Forelimb muscle (tissue), 1 donor: ENCODE data around the gene DAAM1. TPM values are rescaled to one million over a fixed set of nuclear protein-coding genes. Genes with fewer than 3 reads are reported as not detected.

Experiments used
- DNase-seq: peaks from one replicate; pipeline ENCODE4 v3.0.0-alpha.2; 2013; ENCODE audit warnings: low read depth
- polyA plus RNA-seq: library from polyadenylated mRNA; unstranded; fragments of 120-200 nt; gene quantifications from one replicate; pipeline ENCODE4 v1.2.1, GENCODE V29; 2013; ENCODE audit not compliant: insufficient read length

DAAM1 gene
- polyA plus RNA-seq, 1 donor, result 34.1 TPM

DNA sequence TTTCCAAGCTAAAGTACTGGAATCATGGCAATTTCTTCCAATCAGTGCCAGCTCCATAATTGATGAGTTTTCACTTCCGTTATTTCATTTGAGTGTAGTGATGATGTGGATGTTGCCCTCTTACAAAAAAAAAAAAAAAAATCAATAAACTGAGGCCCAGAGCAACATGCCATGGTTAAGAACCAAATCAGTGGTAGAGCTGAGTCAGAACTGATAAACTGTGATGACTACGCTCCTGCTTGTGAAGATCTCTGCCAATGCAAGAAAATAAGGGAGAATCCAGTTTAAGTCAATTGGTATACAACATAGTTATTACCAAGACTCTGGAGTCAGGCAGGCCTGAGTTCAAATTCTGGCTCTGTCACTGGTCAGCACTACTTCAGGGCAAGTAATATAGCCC lies 174.0 kb downstream of the DAAM1 start:
- DNase-seq, result no peak

DNA sequence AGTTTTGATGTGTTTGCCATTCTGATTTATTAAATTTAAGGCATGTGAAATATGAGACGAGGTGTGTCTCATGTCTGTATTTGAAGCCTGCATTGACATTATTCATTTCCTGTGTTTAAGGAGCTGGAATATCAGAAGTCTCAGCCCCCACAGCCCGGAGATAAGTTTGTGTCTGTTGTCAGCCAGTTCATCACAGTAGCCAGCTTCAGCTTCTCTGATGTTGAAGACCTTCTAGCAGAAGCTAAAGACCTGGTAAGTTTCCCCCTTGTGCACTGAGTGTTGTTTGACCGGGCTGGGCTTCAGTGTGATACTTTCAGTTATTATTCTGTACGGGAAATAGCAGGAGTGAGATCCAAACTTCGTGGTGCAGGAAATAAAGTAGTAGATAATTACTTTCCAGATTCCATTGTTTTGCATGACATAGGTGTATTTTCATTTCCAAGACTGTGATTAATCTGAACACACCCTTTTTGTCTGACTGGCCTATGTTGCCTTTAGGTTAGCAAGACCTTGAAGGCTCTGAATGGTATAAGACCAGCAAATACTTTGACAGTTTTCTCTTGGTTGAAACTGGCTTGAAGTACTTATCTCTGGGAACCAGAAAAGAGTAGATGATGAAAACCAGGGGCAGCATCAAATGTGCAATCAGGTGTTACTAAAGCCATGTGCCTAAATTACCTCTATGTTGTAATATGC lies 175.2 kb downstream of the DAAM1 start:
- DNase-seq, result no peak

DNA sequence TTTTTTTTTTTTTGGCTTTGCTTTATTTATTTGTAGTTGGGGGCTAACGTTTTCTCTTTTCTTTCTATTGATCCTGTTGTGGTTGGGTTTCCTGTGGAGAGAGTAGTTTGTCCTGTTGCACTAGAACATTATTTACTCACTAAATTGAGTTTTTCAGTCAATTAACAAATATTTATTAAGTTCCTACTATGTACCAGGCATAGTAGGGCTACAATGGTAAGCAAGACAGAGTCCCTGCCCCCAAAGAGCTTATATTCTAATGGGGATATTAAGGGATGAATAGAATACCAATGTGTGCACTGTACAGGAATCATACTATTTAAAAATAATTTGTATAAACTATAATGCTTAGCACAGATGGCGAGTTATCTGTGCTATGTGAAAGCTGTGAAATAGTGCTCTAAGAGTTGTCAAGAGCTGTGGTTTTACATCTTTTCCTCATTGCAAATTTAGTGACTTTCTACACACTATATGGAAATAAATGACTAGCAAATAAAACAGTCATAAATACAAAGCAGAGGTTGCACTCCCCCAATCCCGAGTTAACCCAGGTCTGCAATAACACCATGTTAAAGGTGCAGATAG lies 181.8 kb downstream of the DAAM1 start:
- no peak for DNase-seq

DNA sequence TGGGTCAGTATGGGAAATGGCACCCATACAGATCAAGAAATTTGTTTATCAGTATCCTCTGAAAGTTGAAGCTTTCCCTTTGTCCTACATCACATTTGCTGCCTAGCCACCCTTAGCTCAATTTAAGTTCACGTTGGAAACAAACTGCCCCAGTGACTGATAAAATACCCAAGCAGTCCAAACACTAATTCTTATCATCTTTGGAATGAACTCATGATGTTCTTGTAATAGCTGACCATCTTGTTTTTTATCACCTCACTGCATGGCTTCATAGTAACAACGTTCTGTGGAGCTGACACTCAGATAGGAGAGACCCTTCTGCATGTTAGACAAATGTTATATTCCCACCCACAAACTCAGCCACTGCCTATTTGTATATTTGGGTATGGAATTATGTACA lies 183.3 kb downstream of the DAAM1 start:
- DNase-seq, result no peak

DNA sequence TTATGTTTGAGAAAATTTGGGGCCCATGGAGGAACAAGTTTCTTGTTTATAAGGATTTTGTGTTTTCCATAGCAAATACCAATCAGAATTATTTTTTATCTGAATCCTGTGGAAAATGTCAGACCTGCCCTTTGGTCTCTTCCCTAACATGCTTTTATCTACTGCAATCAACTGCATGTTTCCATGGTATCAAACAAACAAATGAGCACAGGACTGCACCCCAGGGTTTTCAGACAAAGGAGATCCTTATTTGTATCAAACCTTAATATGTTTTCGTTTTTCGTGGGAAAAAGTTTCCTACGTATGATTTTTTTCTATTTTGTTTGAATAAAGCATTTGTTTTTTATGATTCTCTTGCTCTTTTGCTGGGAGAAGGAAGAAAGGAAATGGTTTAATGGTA lies 185.6 kb downstream of the DAAM1 start:
- no peak for DNase-seq

DNA sequence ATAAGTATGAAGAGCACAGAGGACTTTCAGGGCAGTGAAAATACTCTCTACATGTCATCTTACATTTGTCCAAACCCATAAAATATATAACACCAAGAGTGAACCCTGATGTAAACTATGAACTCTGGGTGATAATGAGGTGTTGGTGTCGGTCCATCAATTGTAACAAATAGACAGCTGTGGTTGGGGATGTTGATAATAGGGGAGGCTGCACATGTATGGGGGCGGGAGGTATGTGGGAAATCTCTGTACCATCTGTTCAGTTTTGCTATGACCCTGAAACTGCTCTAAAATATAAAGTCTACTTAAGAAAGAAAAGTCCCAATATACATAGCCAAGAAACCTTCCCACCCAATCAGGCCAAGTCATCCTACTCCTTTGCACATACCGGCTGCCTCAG lies 188.2 kb downstream of the DAAM1 start:
- no peak for DNase-seq

DNA sequence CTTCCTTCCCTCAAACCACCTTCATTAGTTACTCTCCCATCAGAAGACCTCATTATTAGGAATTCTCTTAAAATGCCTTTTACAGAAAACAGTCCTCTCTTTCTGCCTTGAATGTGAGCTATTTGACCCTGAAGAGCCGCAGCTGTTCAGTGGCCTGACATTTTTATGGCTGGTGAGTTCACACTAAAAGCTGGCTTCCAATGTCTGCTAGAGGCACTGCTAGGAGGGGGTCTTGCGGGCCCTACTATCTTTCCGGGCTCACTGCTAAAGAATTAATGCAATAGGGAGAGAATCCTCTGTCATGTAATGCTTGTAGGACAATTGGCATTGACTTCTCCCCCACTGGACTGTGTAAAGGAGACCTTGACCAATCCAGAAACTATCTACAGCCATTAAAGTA lies 189.0 kb downstream of the DAAM1 start:
- no peak for DNase-seq

DNA sequence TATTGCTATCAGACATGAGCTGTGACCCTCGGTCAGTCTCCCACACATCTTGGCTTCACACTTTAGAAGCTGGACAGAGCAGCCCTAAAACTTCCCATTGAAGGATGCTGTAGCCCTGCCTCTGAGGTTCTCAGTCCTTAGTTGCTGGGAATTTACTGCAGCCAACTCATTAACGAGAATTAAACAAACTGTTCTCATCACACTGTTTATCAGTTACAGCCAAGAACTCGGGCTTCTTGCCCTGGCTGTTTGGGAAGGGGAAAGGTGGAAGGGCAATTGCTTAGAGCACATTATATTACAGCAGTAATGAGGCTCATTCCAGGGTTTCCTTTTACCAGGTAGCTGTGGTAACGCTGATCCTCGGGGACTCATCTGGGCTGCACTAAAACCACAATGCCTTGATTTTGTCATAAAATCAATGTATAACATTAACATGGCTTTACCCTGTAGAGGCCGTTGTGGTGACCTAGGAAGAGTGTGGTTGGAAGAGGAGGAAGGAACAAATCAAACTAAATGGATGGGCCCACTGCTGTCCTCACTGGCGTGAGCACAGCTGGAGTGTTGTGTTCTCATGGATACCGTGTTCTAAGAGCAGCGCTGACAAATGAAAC lies 189.6 kb downstream of the DAAM1 start:
- no peak for DNase-seq

DNA sequence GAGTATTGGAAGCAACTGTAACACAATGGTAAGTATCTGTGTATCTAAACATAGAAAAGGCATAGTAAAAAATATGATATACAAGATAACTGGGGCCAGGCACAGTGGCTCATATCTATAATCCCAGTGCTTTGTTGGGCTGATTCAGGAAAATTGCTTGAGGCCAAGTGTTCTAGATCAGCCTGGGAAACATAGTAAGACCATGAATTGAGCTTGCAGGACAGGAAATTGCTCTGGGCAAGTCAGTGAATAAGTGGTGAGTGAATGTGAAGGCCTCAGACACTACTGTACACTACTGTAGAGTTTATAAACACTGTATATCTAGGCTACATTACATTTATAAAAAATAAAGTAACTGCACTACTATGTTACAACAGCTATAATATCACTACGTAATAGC lies 201.5 kb downstream of the DAAM1 start:
- DNase-seq, result no peak

DNA sequence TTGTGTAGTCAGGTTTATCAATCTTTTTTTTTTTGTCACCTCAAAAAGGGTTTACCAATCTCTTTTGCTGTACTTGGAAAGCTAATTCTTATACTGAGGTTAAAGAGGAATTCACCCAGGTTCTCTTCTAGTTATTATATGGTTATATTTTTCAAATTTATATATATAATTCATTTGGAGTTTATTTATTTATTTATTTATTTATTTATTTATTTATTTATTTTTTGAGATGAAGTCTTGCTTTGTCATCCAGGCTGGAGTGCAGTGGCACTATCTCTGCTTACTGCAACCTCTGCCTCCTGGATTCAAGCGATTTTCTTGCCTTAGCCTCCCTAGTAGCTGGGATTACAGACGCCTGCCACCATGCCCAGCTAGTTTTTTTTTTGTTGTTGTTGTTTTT lies 202.9 kb downstream of the DAAM1 start:
- no peak for DNase-seq

DNA sequence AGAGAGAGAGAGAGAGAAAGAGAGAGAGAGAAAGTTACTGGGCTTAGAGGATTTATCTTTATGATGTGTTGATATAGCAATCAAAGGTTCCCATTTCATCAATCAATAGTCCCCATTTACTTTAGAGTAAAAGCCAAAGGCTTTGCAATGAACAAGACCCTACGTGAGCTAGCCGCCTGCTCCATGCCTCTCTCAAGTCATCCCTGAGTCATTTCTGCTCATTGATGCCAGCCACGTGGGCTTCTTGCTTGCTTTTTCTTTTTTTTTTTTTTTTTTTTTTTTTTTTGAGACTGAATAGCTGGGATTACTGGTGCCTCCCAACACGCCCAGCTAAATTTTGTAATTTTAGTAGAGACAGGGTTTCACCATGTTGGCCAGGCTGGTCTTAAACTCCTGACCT lies 205.8 kb downstream of the DAAM1 start:
- no peak for DNase-seq

DNA sequence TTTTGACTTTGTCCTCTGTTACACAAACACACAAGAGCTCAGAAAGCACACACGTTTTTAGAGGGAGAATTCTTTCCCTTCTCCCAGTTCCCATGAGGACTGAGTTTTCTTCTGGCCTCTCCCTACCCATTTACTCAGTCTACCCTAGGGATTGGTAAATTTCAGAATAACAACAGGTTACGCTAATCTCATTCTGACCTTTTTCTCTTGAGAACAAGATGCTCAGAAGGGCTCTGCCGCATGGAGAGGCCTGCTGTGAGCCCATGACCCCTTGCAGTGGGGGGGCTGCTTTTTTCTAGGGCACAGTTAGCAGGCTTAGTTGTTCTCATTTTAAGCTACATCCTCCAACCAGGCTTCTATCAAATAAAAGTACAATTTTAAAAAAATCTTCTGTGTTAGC lies 207.2 kb downstream of the DAAM1 start:
- DNase-seq, result no peak

DNA sequence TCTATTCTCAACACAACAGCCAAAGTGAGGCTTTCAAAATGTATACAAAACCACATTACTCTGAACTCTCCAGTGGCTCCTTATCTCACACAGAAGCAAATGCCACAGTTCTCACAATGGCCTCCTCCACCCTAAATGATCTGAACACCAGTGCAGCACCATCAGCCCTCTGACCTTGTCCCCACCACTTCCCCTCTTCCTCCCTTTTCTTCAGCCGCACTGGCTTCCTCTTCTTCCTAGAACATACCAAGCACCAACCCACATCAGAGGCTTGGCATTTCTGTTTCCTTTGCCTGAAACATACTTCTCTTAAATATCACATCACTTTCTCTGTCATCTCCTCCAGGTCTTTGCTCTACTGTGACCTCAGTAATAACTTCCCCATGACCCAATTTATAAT lies 210.4 kb downstream of the DAAM1 start:
- DNase-seq, result no peak

DNA sequence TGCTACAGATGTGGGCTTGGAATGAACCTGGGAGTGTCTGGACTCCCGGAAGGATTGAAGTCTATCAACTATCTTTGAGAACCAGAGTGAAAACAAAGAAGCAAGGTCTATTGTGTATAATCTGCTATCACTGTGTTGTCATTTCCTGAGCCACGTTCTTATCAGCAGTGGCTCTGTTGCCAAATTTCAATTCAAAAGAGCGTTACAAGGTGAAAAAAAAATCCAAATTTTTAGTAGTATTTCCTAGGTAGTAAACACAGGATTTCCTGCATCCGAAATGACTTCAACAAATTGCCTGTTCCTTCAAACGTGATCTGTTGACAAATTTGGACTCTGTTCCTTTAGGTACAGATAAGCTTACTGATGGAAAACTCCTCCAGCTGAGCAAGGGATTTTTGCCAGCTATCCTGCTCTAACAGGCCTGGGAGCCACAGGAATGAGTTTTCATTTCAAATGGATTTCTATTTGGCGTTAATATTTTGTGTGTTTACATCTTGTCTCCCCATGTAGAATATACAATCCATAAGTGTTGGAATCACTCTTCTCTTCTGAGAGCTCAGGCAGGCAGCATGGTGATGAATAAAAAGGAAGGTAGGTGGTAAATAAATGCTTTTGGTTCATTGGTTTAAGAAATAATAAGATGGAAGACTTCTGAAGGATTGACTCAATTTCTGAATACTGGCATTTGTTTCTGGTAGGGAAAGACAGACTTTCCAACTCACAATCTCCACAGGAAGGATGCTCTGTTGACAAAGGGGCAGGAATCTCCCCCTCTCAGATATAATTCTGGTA lies 218.2 kb downstream of the DAAM1 start:
- no peak for DNase-seq

DNA sequence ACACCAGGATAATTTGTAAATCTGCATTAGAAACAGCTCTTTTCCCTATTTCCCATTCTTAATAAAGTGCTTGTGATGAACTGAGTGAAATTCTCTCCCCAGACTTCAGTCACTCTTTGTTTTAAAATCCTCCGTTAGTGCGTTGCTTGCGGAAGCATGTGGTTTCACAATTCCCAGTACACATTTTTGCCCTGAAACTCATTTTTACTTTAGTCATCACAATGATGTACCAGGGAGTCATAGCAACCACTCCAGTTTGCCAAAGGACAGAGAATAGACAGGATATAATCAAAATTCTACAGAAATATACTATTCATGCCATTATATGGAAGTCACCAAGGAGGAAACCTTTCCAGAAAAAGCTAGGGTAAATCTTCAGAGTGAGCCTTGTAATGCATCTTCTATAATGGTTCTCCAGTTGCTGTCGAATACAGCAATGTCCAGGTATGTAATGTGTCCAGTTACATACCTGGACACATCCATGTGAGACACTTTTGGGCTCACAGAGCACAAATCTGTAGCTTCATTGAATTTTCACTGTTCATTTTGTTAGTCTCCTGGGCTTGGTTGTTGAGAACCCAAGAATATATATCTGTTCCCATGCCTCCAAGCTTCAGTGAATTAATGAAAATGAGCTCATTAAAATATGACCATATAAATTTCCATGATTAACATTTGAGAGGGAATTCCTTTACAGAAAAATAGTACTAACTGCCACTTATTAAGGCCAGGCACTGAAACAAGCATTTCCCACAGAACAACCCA lies 219.0 kb downstream of the DAAM1 start:
- no peak for DNase-seq

DNA sequence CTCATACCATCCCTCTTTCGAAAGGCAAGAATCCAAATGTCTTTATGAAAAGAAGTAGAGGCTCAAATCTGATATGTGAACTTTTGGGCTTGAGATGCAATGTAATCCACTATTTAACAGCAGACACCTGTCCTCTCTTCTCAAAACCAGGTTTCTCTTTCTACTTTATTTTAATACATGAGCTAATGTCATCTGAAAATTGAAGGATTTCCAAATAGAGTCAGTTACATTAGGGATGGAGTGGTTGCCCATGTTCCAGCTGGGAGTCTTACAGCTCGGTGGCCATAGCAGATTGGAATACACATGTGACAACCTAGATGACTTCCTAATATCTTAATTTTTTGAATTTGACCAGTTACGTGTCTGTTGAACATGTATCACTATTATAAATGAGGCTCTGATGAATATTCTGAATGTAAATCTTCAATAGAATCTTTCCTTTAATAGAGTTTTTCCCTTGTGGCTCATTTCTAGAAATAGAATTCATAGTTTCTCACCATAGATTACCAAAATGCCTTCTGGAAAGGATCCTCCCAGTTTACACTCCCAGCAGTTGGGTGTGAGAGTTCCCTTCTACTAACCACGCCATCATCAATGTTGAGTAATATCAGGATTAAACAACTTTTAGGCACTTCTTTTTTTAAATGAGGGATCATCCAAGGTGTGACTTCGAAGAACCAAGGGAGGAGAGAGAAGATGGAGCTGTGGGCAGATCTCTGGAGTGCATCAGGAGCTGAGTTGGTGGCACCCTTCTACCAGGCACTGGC lies 227.6 kb downstream of the DAAM1 start:
- DNase-seq, result no peak

DNA sequence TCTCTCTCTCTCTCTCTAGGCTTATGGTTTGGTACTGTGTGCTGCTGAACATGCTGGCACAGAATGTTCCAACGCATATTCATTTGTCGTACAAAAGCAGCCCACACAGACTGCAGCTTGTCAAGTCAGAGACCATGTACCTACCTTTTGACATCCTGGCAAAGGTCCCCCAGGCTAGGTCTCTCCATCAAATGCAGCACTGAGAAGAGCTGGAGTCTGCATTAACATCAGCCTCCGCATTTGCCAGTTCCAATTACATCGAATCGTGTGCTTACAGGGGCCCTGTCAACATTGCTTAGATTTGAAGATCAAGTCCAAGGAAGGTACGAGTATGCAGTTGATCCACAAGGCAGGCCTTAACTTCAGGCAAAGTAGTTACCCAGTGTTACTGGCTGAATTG lies 228.8 kb downstream of the DAAM1 start:
- DNase-seq, result no peak

DNA sequence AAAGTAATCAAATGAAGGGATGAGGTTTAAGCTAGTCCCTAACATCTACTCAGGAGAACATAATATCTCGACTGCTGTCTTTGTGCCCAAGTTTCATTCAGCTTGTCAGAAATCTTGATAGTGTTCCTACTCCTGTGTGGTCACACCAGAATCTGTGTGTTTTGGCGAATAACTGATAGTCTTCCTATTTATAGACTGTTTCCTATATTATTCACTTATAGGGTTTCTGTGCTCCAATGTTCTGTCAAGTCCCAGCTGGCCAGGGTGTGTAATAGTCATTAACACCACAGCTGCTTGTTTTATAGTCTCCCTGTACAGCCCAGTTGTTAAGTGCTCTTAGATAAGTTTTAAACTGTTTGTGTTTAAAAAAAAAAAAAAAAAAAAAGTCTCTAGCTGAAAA lies 230.8 kb downstream of the DAAM1 start:
- no peak for DNase-seq
